GM12864 (cell line): Measurements from ENCODE around the gene PHB1.

Experiments
- DNase-seq: peaks from one replicate; pipeline ENCODE4 v3.0.0-alpha.2; 2011; ENCODE audit warnings: low read depth
- H3K4me3 ChIP-seq: 2 replicates; pipeline ENCODE4 v1.5.1; 2011; ENCODE audit warnings: mild to moderate bottlenecking, low read depth, low read length, control low read depth
- TF ChIP-seq, protein P1 (sequence below): IDR thresholded peaks from 2 replicates; pipeline ENCODE4 v1.5.1; 2011; ENCODE audit warnings: low read depth, mild to moderate bottlenecking, moderate library complexity, low read length, control low read depth, inconsistent platforms; ENCODE audit errors: missing control alignments

Gene PHB1

GRCh38 chr17:49440581-49440980 is 25.9 kb upstream of the PHB1 start:
- no peak overlapping the region for H3K4me3 ChIP-seq
- TF ChIP-seq, protein P1, sequence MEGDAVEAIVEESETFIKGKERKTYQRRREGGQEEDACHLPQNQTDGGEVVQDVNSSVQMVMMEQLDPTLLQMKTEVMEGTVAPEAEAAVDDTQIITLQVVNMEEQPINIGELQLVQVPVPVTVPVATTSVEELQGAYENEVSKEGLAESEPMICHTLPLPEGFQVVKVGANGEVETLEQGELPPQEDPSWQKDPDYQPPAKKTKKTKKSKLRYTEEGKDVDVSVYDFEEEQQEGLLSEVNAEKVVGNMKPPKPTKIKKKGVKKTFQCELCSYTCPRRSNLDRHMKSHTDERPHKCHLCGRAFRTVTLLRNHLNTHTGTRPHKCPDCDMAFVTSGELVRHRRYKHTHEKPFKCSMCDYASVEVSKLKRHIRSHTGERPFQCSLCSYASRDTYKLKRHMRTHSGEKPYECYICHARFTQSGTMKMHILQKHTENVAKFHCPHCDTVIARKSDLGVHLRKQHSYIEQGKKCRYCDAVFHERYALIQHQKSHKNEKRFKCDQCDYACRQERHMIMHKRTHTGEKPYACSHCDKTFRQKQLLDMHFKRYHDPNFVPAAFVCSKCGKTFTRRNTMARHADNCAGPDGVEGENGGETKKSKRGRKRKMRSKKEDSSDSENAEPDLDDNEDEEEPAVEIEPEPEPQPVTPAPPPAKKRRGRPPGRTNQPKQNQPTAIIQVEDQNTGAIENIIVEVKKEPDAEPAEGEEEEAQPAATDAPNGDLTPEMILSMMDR, result no peak
- DNase-seq, result no peak

GRCh38 chr17:49439673-49440571 is 25.2 kb upstream of the PHB1 start:
- no peak for DNase-seq
- no peak overlapping the region for H3K4me3 ChIP-seq
- TF ChIP-seq, protein P1, result no peak

DNA sequence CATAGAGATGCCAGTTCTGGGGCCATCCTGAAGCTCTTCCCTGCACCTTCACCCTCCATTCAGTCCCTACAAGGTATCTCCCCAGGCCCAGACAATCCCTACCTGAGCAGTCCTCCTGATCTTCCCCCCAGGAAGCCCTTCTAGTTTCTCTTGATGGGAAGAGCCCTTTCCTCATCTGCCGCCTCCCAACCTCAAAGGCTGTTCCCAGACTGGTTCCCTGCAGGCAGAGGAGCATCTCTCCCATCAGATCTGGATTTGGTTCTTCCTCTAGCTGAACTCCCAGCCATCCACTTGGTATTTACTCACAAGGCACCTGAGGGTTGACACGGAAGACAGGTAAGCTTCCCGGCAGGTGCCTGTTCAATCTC is 24.6 kb upstream of the PHB1 start:
- no peak overlapping the region for H3K4me3 ChIP-seq
- TF ChIP-seq, protein P1, result no peak
- DNase-seq, result no peak

- no peak for DNase-seq
- H3K4me3 ChIP-seq, result no peak overlapping the region
- TF ChIP-seq, protein P1, result no peak
These were observed 24.0 kb upstream of the PHB1 start for GRCh38 chr17:49438436-49439278.

DNA sequence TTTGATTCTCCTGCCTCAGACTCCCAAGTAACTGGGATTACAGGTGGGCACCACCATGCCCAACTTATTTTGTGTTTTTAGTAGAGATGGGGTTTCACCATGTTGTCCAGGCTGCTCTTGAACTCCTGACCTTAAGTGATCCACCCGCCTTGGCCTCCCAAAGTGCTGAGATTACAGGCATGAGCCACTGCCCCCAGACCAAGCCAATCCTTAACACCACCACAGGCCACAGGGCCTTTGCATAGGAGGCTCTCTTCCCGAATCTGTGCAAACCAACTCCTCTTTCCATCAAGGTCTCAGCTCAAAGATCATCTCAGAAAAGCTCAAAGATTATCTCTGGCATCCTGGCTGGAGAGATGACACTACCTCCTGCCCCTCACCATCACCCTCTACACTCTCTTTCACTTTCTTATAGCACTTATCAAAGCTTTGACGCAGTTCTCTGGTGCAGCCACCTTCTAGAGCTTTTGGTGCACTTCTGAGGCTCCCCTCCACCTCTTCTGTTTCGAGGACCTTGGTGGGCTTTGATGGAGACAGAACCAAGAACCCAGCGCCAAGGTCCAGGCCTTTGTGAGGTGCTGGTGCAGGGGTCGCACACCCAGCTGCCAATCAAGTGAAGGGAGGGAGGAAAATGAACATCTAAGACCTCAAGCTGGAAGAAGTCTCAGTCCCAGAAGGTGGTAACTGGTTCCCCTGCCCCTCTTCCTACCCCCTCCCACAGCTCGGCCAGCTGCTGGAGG is 23.2 kb upstream of the PHB1 start:
- no peak for DNase-seq
- TF ChIP-seq, protein P1, result no peak
- H3K4me3 ChIP-seq, result no peak overlapping the region

- TF ChIP-seq, protein P1, result no peak
- DNase-seq, result no peak
- H3K4me3 ChIP-seq, result no peak overlapping the region
These were observed 21.5 kb upstream of the PHB1 start for GRCh38 chr17:49436174-49436573.
